Cardiac muscle cell (in vitro differentiated cells and primary cell): ENCODE data around the gene ILDR1. TPM values are rescaled to one million over a fixed set of nuclear protein-coding genes. Genes with fewer than 3 reads are reported as not detected.

Source experiments
- DNase-seq, 2 donors: peaks; one replicate each; pipeline versions ENCODE4 v3.0.0 to v3.0.0-alpha.2; 2010 to 2017; ENCODE audit warnings: low read depth in 1 of 2, low spot score in 1 of 2
- H3K27ac ChIP-seq: fragments of 200-600 bp; sonication (generic); 2 replicates; pipeline ENCODE4 v1.5.1; 2016
- H3K27me3 ChIP-seq: fragments of 200-600 bp; sonication (generic); 2 replicates; pipeline ENCODE4 v1.6.0; 2016; ENCODE audit warnings: control low read depth
- H3K36me3 ChIP-seq: fragments of 200-600 bp; sonication (generic); 2 replicates; pipeline ENCODE4 v1.5.1; 2016; ENCODE audit warnings: control low read depth
- H3K4me1 ChIP-seq: fragments of 200-600 bp; sonication (generic); 2 replicates; pipeline ENCODE4 v1.8.1; 2017; ENCODE audit warnings: low read depth, mild to moderate bottlenecking, mixed run types
- H3K4me3 ChIP-seq: fragments of 200-600 bp; sonication (generic); 2 replicates; pipeline ENCODE4 v1.5.1; 2016; ENCODE audit warnings: mild to moderate bottlenecking
- H3K9me3 ChIP-seq: fragments of 200-600 bp; sonication (generic); 2 replicates; pipeline ENCODE4 v1.5.1; 2017; ENCODE audit warnings: low read depth, mild to moderate bottlenecking, control low read depth
- polyA plus RNA-seq: library from polyadenylated mRNA; unstranded; fragments of >200 nt; fragmentation: Nextera tagmentation; extraction: Ambion mirVana; gene quantifications from 2 replicates; pipeline ENCODE4 v1.2.1, GENCODE V29; 2016
- total RNA-seq: library from RNA; depleted of rRNA; stranded (reverse); fragments of >200 nt; gene quantifications from 2 replicates; pipeline ENCODE4 v1.2.3, GENCODE V29; 2016
- TF ChIP-seq, protein P1 (sequence below): IDR thresholded peaks from 2 replicates; pipeline ENCODE4 v1.5.1; 2012; ENCODE audit warnings: low read depth, mild to moderate bottlenecking, low read length

ILDR1 gene
- total and polyA plus RNA-seq, 2 experiments from 2014 or later: 0.30 TPM; not detected in 1

DNA sequence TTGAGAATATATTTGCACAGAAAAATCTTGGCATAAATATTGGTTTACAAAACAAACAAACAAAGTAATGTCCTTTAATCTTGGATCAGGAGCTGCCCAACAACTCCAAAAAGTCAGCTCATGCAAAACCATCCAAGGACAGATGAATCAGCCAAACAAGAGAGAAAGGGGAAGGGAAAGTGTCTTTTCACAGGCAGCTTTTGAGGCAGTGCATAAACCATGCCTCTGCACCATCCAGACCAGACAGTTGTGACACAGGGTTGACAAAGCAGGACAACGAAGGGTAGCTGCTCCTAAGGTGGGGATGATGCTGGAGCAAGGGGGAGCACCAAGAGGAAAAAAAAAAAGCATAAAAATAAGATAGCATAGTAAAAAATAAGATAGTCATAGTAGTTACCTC lies 41.9 kb upstream of the ILDR1 start:
- H3K9me3 ChIP-seq: no peaks in the 10 kb centered on the region
- no peaks in the 10 kb centered on the region for H3K27me3 ChIP-seq
- DNase-seq: no peak
- no peak overlapping the region for H3K4me3 ChIP-seq
- peaks cover 3% of the 10 kb centered on the region for H3K4me1 ChIP-seq
- no peak overlapping the region for H3K27ac ChIP-seq
- TF ChIP-seq, protein P1, sequence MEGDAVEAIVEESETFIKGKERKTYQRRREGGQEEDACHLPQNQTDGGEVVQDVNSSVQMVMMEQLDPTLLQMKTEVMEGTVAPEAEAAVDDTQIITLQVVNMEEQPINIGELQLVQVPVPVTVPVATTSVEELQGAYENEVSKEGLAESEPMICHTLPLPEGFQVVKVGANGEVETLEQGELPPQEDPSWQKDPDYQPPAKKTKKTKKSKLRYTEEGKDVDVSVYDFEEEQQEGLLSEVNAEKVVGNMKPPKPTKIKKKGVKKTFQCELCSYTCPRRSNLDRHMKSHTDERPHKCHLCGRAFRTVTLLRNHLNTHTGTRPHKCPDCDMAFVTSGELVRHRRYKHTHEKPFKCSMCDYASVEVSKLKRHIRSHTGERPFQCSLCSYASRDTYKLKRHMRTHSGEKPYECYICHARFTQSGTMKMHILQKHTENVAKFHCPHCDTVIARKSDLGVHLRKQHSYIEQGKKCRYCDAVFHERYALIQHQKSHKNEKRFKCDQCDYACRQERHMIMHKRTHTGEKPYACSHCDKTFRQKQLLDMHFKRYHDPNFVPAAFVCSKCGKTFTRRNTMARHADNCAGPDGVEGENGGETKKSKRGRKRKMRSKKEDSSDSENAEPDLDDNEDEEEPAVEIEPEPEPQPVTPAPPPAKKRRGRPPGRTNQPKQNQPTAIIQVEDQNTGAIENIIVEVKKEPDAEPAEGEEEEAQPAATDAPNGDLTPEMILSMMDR: no peak
- no peaks in the 10 kb centered on the region for H3K36me3 ChIP-seq

DNA sequence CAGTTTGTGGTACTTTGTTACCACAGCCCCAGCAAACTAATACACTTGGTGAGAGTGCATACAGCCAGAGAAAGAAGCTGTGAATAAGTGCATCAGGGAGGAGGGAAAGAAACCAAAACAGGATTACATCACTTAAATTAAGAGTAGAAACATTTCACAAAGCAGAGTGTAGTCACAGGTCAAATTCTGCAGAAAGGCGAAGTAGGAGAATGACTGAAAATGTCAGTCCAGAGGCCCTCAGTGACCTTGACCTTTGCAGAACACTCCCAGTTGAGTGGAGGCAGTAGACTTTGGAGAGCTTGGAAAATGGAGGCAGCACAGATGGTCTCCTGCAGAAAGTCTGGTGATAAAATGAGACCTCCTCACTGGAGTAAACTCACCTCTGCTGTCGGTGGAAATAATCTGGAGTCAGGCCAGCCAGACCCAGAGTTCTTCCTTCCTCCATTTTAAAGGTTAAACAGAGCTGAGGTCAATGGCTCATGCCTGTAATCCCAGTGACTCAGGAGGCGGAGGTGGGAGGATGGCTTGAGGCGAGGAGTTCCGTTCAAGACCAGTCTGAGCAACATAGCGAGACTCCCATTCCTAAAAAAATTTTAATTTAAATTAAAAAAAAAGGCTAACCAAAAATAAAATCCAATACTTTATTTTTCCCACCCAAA lies 38.1 kb upstream of the ILDR1 start:
- Histone ChIP-seq H3K27ac (no peak overlapping the region), H3K4me1 (no peaks in the 10 kb centered on the region), H3K27me3 (no peaks in the 10 kb centered on the region), H3K9me3 (no peaks in the 10 kb centered on the region), H3K4me3 (no peak overlapping the region), H3K36me3 (no peaks in the 10 kb centered on the region)
- TF ChIP-seq, protein P1: no peak
- DNase-seq: no peak

DNA sequence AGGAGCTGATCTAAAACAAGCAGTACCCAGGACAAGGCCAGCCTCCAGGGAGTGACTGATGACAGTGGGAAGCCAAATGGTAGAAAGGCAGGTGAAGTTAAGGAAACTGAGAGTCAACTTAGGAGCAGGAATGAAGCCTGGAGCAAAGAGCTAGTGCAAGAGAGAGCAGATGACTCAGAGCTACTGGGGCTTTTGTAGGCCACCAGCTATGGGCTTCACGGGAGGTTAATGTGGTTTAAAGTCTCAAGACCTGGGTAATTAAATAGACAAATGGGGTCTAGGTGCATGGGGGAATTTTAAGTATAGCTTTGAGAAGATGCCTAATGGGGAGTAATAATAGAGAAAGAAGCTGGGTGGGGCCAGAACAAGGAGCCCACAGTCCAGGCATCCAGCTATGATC lies 36.2 kb upstream of the ILDR1 start:
- Histone ChIP-seq H3K4me3 (no peak overlapping the region), H3K9me3 (no peaks in the 10 kb centered on the region), H3K4me1 (no peaks in the 10 kb centered on the region), H3K27ac (no peak overlapping the region), H3K36me3 (no peaks in the 10 kb centered on the region), H3K27me3 (no peaks in the 10 kb centered on the region)
- DNase-seq: no peak
- TF ChIP-seq, protein P1: no peak

DNA sequence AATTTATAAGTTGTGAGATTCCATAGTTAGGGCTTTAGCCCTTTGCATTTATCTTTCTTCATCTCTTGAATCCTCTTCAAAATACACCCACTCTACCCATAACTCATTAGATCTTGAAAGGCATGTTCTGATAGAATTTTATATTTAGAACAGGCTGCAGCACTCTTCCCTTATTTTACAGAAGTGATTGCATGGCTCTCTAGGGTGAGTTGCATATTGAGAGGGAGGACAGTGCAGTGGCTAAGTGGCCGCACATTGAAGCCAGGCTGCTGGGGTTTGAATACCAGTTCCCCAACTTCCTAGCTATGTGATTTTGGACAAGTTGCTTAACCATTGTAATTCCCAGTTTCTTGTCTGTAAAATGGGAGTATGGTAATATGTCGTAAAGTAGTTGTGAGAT lies 35.6 kb upstream of the ILDR1 start:
- no peak for DNase-seq
- TF ChIP-seq, protein P1: no peak
- H3K4me1 ChIP-seq: no peaks in the 10 kb centered on the region
- H3K9me3 ChIP-seq: no peaks in the 10 kb centered on the region
- H3K36me3 ChIP-seq: no peaks in the 10 kb centered on the region
- no peaks in the 10 kb centered on the region for H3K27me3 ChIP-seq
- no peak overlapping the region for H3K27ac ChIP-seq
- H3K4me3 ChIP-seq: no peak overlapping the region

DNA sequence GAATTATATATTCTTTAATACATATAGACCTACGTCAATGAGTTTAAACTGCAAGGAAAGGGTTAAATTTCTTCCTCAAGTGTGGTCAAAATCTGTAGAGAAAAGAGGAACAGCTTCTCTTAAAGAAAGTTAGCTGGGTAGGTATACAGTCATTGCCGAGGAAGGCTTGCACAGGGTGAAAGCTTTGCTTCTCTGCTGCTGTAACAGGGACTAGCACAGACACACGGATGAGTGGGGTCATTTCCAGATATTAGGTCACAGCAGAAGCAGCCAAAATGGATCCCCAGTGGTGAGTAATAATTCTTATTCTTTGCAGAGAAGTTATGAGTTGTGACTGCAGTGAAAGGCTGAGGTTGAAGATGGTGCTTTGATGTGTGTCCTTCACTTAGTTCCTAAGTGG lies 33.2 kb upstream of the ILDR1 start, which contains the start of gene CD86:
Gene CD86 (plus strand): TSS at position 148 of the 400 bp plus-strand sequence. CDS start 128 bp downstream, at position 276.
- H3K27me3 ChIP-seq: no peaks in the 10 kb centered on the region
- H3K36me3 ChIP-seq: no peaks in the 10 kb centered on the region
- TF ChIP-seq, protein P1: no peak
- H3K4me1 ChIP-seq: no peaks in the 10 kb centered on the region
- no peak within 1 kb of the TSS for H3K27ac ChIP-seq
- DNase-seq: no peak
- H3K9me3 ChIP-seq: no peaks in the 10 kb centered on the region
- H3K4me3 ChIP-seq: no peak within 1 kb of the TSS
